A673 (cell line): Measurements from ENCODE around the gene TSPAN5.
"Not testable (repeated sequence)": the region's sequence is repeated elsewhere in the genome, so short reads cannot be mapped to it uniquely, and the experiment has no call there.

Experiments
- EZH2 ChIP-seq: fragments of 200-600 bp; sonication (generic); IDR thresholded peaks from 2 replicates; pipeline ENCODE4 v1.6.1; 2017; ENCODE audit warnings: borderline replicate concordance, low read depth, mild to moderate bottlenecking, mixed read lengths, antibody characterized with exemption, low read length; ENCODE audit not compliant: poor library complexity, severe bottlenecking
- TF ChIP-seq, protein P1 (sequence below): fragments of 300-800, 200-600 bp; sonication (generic); conservative IDR thresholded peaks from 2 replicates; pipeline ENCODE4 v1.5.1; 2017; ENCODE audit warnings: low read depth, mild to moderate bottlenecking, antibody characterized with exemption, low read length, moderate library complexity, mixed read lengths

DNA sequence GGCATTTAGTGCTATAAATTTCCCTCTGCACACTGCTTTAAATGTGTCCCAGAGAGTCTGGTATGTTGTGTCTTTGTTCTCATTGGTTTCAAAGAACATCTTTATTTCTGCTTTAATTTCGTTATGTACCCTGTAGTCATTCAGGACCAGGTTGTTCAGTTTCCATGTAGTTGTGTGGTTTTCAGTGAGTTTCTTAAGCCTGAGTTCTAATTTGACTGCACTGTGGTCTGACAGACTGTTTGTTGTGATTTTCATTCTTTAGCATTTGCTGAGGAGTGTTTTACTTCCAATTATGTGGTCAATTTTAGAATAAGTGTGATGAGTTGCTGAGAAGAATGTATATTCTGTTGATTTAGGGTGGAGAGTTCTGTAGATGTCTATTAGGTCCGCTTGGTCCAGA, 124.3 kb downstream of the TSPAN5 start:
- TF ChIP-seq, protein P1, sequence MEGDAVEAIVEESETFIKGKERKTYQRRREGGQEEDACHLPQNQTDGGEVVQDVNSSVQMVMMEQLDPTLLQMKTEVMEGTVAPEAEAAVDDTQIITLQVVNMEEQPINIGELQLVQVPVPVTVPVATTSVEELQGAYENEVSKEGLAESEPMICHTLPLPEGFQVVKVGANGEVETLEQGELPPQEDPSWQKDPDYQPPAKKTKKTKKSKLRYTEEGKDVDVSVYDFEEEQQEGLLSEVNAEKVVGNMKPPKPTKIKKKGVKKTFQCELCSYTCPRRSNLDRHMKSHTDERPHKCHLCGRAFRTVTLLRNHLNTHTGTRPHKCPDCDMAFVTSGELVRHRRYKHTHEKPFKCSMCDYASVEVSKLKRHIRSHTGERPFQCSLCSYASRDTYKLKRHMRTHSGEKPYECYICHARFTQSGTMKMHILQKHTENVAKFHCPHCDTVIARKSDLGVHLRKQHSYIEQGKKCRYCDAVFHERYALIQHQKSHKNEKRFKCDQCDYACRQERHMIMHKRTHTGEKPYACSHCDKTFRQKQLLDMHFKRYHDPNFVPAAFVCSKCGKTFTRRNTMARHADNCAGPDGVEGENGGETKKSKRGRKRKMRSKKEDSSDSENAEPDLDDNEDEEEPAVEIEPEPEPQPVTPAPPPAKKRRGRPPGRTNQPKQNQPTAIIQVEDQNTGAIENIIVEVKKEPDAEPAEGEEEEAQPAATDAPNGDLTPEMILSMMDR: not testable (repeated sequence)
- TF ChIP-seq EZH2: not testable (repeated sequence)
